ENCODE measurements around the gene NELL2.

- no peak for TF ChIP-seq RAD21 (IDR thresholded peaks at IDR 0.05; ENCODE audit: low read depth)
- TF ChIP-seq, protein P1, sequence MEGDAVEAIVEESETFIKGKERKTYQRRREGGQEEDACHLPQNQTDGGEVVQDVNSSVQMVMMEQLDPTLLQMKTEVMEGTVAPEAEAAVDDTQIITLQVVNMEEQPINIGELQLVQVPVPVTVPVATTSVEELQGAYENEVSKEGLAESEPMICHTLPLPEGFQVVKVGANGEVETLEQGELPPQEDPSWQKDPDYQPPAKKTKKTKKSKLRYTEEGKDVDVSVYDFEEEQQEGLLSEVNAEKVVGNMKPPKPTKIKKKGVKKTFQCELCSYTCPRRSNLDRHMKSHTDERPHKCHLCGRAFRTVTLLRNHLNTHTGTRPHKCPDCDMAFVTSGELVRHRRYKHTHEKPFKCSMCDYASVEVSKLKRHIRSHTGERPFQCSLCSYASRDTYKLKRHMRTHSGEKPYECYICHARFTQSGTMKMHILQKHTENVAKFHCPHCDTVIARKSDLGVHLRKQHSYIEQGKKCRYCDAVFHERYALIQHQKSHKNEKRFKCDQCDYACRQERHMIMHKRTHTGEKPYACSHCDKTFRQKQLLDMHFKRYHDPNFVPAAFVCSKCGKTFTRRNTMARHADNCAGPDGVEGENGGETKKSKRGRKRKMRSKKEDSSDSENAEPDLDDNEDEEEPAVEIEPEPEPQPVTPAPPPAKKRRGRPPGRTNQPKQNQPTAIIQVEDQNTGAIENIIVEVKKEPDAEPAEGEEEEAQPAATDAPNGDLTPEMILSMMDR (IDR thresholded peaks at IDR 0.05 in 2 of 3, conservative IDR thresholded peaks at IDR 0.05 in 1 of 3; ENCODE audit: borderline replicate concordance in 1 of 3, insufficient read depth in 1 of 3, low read depth in 2 of 3, low read length in 2 of 3): no peak
Observed at GRCh38 chr12:44819884-44820283, 56.2 kb downstream of the NELL2 start.

Data from HCT116 (cell line).